Upper lobe of right lung (tissue), 1 donor: Measurements from ENCODE around the gene MYOZ1. TPM values are rescaled to one million over a fixed set of nuclear protein-coding genes. Genes with fewer than 3 reads are reported as not detected.
A peak's percentile ranks its signal among the peaks of the same experiment; 100 is the strongest.
"Not testable (repeated sequence)": the region's sequence is repeated elsewhere in the genome, so short reads cannot be mapped to it uniquely, and the experiment has no call there.

Experiments used
- ATAC-seq: fragments of 200-7000 bp; cut with Tn5 transposase; one replicate; pipeline ENCODE4 v1.9.1; 2020; ENCODE audit warnings: mild to moderate bottlenecking, moderate library complexity
- DNase-seq: peaks from one replicate; pipeline ENCODE4 v3.0.0-alpha.2; 2020
- H3K27ac ChIP-seq: fragments of 200-600 bp; one replicate; pipeline ENCODE4 v1.8.0; 2022
- H3K27me3 ChIP-seq: fragments of 200-600 bp; one replicate; pipeline ENCODE4 v1.8.0; 2022; ENCODE audit warnings: mild to moderate bottlenecking
- H3K36me3 ChIP-seq: fragments of 200-600 bp; one replicate; pipeline ENCODE4 v1.8.0; 2022
- H3K4me1 ChIP-seq: fragments of 200-600 bp; one replicate; pipeline ENCODE4 v1.8.0; 2022
- H3K4me3 ChIP-seq: fragments of 200-600 bp; one replicate; pipeline ENCODE4 v1.8.0; 2022; ENCODE audit warnings: mild to moderate bottlenecking
- H3K9me3 ChIP-seq: fragments of 200-600 bp; one replicate; pipeline ENCODE4 v1.8.0; 2022
- CTCF ChIP-seq: fragments of 200-600 bp; IDR thresholded peaks from one replicate; pipeline ENCODE4 v1.8.0; 2022; ENCODE audit warnings: antibody characterized with exemption
- intact Hi-C: fragments of 100-400 bp; cut with DNase I; formaldehyde crosslinking; loops from one replicate; pipeline ENCODE4 v1.11.0; 2022
- total RNA-seq: library from RNA; stranded (reverse); fragmentation: NEBNext Ultra II Directional; extraction: Animal tissue kit (Norgen Biotek cat#: 25700); gene quantifications from one replicate; pipeline ENCODE4 v1.2.1, GENCODE V29; 2021
- donor health status: DM: no; HTN: yes; CAD: no; lungs with severe emphysema.

Gene MYOZ1
- total RNA-seq, 1 donor from 2014 or later = 5.2 TPM

- Histone ChIP-seq H3K4me1 (peaks cover 5% of the 10 kb centered on the region), H3K27me3 (no peaks in the 10 kb centered on the region), H3K36me3 (no peaks in the 10 kb centered on the region), H3K9me3 (no peaks in the 10 kb centered on the region), H3K4me3 (peak overlapping the region; percentile 77), H3K27ac (peak overlapping the region; percentile 84)
- peak; percentile 96 for DNase-seq
- intact Hi-C loops = no loop called here
- ATAC-seq = peak; percentile 97
- TF ChIP-seq CTCF = no peak
Observed at GRCh38 chr10:73625884-73626752, 15.2 kb downstream of the MYOZ1 start.

GRCh38 chr10:73625004-73625883 lies 16.0 kb downstream of the MYOZ1 start:
- ATAC-seq = peak; percentile 31
- peak; percentile 68 for DNase-seq
- intact Hi-C loops = no loop called here

GRCh38 chr10:73623056-73623455 lies 18.2 kb downstream of the MYOZ1 start:
- intact Hi-C loops = no loop called here
- H3K4me3 ChIP-seq = no peak overlapping the region
- ATAC-seq = no peak
- no peaks in the 10 kb centered on the region for H3K9me3 ChIP-seq
- no peaks in the 10 kb centered on the region for H3K27me3 ChIP-seq
- no peak for DNase-seq
- no peak overlapping the region for H3K27ac ChIP-seq
- no peak for TF ChIP-seq CTCF
- peaks cover 5% of the 10 kb centered on the region for H3K4me1 ChIP-seq
- H3K36me3 ChIP-seq = no peaks in the 10 kb centered on the region

More at GRCh38 chr10:73625004-73625883, 16.0 kb downstream of the MYOZ1 start:
- TF ChIP-seq CTCF = no peak
- no peaks in the 10 kb centered on the region for H3K36me3 ChIP-seq
- no peaks in the 10 kb centered on the region for H3K27me3 ChIP-seq
- H3K4me3 ChIP-seq = peak overlapping the region; percentile 77
- H3K9me3 ChIP-seq = no peaks in the 10 kb centered on the region
- peak overlapping the region; percentile 84 for H3K27ac ChIP-seq
- peaks cover 5% of the 10 kb centered on the region for H3K4me1 ChIP-seq

- H3K4me1 ChIP-seq, H3K36me3 ChIP-seq, DNase-seq, ATAC-seq, H3K9me3 ChIP-seq, H3K27me3 ChIP-seq, H3K27ac ChIP-seq, intact Hi-C loops, H3K4me3 ChIP-seq: not testable (repeated sequence)
Observed at GRCh38 chr10:73620974-73621373, 20.3 kb downstream of the MYOZ1 start.

- H3K27ac ChIP-seq, H3K4me1 ChIP-seq, H3K36me3 ChIP-seq, H3K27me3 ChIP-seq, DNase-seq, H3K9me3 ChIP-seq, H3K4me3 ChIP-seq, intact Hi-C loops, ATAC-seq: not testable (repeated sequence)
Observed at GRCh38 chr10:73617143-73617542, 24.1 kb downstream of the MYOZ1 start.

- H3K9me3 ChIP-seq = no peaks in the 10 kb centered on the region
- no peak overlapping the region for H3K27ac ChIP-seq
- no peak overlapping the region for H3K4me3 ChIP-seq
- no peaks in the 10 kb centered on the region for H3K36me3 ChIP-seq
- intact Hi-C loops = no loop called here
- ATAC-seq = no peak
- no peaks in the 10 kb centered on the region for H3K27me3 ChIP-seq
- no peak for TF ChIP-seq CTCF
- no peaks in the 10 kb centered on the region for H3K4me1 ChIP-seq
- DNase-seq = no peak
Observed at GRCh38 chr10:73614720-73615119, 26.6 kb downstream of the MYOZ1 start.
